ENCODE data around the gene ARL6IP4.

Gene ARL6IP4

DNA sequence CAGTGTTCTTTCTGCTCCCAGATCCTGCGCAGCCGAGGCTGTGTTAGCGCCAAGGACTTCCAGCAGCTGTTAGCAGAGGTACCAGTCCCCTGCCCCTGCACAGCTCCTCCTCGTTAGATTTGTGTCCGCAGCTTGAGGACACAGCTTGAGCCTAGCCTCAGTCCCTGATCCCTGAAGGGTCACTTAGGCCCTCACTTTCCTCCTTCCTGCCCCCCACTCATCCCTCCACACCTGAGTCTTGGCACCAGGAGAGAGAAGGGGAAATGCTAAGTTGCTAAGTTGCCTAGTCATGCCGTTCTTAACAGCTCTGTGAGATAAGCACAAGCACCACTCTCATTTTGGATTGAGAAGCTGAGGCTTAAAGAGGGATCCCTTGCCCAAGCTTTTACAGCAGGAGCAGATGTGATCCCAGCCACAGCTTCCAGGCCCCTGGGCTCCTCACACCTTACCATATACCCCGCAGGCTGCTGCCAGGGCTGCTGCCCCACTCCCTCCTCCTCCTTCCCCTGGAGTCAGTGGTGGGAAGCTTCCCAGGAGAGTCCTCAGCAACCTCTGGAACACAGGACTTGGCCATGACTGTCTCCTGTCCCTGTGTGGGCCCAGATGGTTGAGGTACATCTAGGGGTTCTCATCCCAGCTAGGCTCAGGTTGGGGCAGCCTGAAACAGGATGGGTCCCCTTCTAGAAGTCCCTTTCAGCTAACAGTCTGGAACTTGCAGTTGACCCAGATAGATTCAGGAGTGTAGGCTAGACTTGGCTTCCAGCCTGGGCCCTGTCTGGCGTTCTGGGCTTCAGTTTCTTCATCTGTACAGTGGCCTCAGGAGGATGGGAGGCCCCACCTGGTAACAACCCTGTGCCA is 4.5 kb upstream of the ARL6IP4 start:
- no peak for TF ChIP-seq SPI1 (IDR thresholded peaks at IDR 0.05; ENCODE audit: low read depth, low read length)
- no peak for TF ChIP-seq POLR2AphosphoS5 (IDR thresholded peaks at IDR 0.05; ENCODE audit: low read depth, low read length)
- no peak for TF ChIP-seq POLR2A (IDR thresholded peaks at IDR 0.05; ENCODE audit: low read depth, low read length)
- TF ChIP-seq PAX5 (IDR thresholded peaks at IDR 0.05; ENCODE audit: insufficient read depth, low read length, severe bottlenecking) = no peak
- no peak for TF ChIP-seq POU2F2 (IDR thresholded peaks at IDR 0.05; ENCODE audit: low read depth, low read length)
- no peak for TF ChIP-seq TAF1 (IDR thresholded peaks at IDR 0.05; ENCODE audit: low read depth, low read length)
- DNase-seq (ENCODE audit: insufficient read length, low spot score) (no peak), FAIRE-seq (no peak)

- FAIRE-seq = no peak
- no peak for TF ChIP-seq POLR2AphosphoS5 (IDR thresholded peaks at IDR 0.05; ENCODE audit: low read depth, low read length)
- TF ChIP-seq POLR2A (IDR thresholded peaks at IDR 0.05; ENCODE audit: low read depth, low read length) = no peak
- no peak for TF ChIP-seq TAF1 (IDR thresholded peaks at IDR 0.05; ENCODE audit: low read depth, low read length)
- no peak for TF ChIP-seq POU2F2 (IDR thresholded peaks at IDR 0.05; ENCODE audit: low read depth, low read length)
Observed at GRCh38 chr12:122976648-122976975, 3.9 kb upstream of the ARL6IP4 start.

DNA sequence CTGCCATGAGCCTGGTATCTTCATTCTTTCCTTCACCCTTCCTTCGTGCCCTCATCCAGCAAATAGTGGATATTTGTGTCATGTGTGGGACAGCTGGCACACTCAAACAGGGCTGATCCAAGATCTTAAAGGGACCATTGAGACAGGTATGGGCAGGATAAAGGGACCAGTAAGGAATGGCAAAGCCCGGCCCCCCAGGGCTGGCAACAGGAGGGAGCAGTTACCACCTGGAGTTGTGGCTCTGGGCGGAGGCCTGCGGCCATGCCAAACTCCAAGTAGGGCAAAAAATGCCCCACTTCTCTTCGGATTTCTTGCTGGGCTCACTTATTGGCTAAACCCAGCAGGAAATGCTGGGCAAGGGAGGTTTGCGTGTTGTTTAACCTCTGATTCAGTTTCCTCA is 3.3 kb upstream of the ARL6IP4 start:
- FAIRE-seq (no peak), DNase-seq (ENCODE audit: insufficient read length, low spot score) (no peak)
- TF ChIP-seq POU2F2 (IDR thresholded peaks at IDR 0.05; ENCODE audit: low read depth, low read length) (no peak), POLR2AphosphoS5 (IDR thresholded peaks at IDR 0.05; ENCODE audit: low read depth, low read length) (no peak), PAX5 (IDR thresholded peaks at IDR 0.05; ENCODE audit: insufficient read depth, low read length, severe bottlenecking) (no peak), TAF1 (IDR thresholded peaks at IDR 0.05; ENCODE audit: low read depth, low read length) (no peak), SPI1 (IDR thresholded peaks at IDR 0.05; ENCODE audit: low read depth, low read length) (no peak), POLR2A (IDR thresholded peaks at IDR 0.05; ENCODE audit: low read depth, low read length) (no peak)

More at GRCh38 chr12:122976648-122976975, 3.9 kb upstream of the ARL6IP4 start:
- no peak for DNase-seq (ENCODE audit: insufficient read length, low spot score)

GRCh38 chr12:122977655-122978392 is 2.7 kb upstream of the ARL6IP4 start:
- DNase-seq (ENCODE audit: insufficient read length, low spot score) (no peak), FAIRE-seq (no peak)
- TF ChIP-seq SPI1 (IDR thresholded peaks at IDR 0.05; ENCODE audit: low read depth, low read length) (no peak), POLR2AphosphoS5 (IDR thresholded peaks at IDR 0.05; ENCODE audit: low read depth, low read length) (no peak), POLR2A (IDR thresholded peaks at IDR 0.05; ENCODE audit: low read depth, low read length) (no peak), POU2F2 (IDR thresholded peaks at IDR 0.05; ENCODE audit: low read depth, low read length) (no peak)

- FAIRE-seq (no peak), DNase-seq (ENCODE audit: insufficient read length, low spot score) (no peak)
- TF ChIP-seq SPI1 (IDR thresholded peaks at IDR 0.05; ENCODE audit: low read depth, low read length) (no peak), PAX5 (IDR thresholded peaks at IDR 0.05; ENCODE audit: insufficient read depth, low read length, severe bottlenecking) (no peak), POLR2A (IDR thresholded peaks at IDR 0.05; ENCODE audit: low read depth, low read length) (no peak), TAF1 (IDR thresholded peaks at IDR 0.05; ENCODE audit: low read depth, low read length) (no peak), POLR2AphosphoS5 (IDR thresholded peaks at IDR 0.05; ENCODE audit: low read depth, low read length) (no peak), POU2F2 (IDR thresholded peaks at IDR 0.05; ENCODE audit: low read depth, low read length) (no peak)
Observed at GRCh38 chr12:122978507-122978955, 1.9 kb upstream of the ARL6IP4 start.

DNA sequence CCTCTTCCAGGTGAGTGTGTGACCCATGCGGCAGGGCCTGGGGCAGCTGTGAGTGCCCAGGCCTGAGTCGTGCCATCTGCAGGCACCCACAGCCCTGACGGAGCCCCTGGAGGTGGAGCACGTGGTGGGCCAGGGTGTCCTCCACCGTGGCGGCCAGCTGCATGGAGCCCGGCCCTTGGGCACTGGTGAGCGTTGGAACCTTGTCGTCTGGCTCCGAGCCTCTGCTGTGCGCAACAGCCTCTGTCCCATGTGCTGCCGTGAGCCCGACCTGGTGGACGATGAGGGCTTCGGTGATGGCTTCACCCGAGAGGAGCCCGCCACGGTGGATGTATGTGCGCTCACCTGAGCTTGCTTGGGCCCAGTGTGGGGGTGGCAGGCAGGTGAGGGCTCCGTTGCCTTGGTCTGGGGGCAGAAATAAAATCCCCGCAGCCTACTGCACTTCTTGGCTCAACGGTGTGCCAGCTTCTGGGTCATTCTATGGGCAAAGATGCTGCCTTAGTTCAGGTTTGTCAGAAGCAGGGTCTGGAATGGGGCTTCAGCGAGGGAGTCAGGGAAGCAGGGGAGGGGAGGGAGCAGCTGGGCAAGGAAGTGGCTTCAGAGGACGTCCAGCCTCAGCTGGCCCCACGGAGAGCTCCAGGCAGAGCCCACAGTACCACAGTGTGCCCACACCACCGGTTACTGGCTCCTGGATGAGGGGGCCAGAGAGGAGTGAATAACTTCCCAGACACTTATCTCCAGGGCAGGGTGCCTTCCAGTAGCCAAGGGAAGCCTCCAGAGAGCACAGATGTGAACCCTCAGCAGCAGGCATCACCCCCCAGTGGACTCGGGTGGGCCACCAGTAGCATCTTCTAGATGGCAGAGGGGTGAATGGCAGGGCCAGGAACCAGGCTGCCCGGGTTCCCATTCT is 1.2 kb upstream of the ARL6IP4 start:
- no peak for FAIRE-seq
- no peak for DNase-seq (ENCODE audit: insufficient read length, low spot score)
- TF ChIP-seq POLR2AphosphoS5 (IDR thresholded peaks at IDR 0.05; ENCODE audit: low read depth, low read length) (no peak), SPI1 (IDR thresholded peaks at IDR 0.05; ENCODE audit: low read depth, low read length) (no peak), POU2F2 (IDR thresholded peaks at IDR 0.05; ENCODE audit: low read depth, low read length) (no peak), POLR2A (IDR thresholded peaks at IDR 0.05; ENCODE audit: low read depth, low read length) (no peak), TAF1 (IDR thresholded peaks at IDR 0.05; ENCODE audit: low read depth, low read length) (no peak), PAX5 (IDR thresholded peaks at IDR 0.05; ENCODE audit: insufficient read depth, low read length, severe bottlenecking) (no peak)

- no peak for DNase-seq (ENCODE audit: insufficient read length, low spot score)
- TF ChIP-seq POLR2AphosphoS5 (IDR thresholded peaks at IDR 0.05; ENCODE audit: low read depth, low read length) = no peak
- TF ChIP-seq SPI1 (IDR thresholded peaks at IDR 0.05; ENCODE audit: low read depth, low read length) = no peak
- no peak for TF ChIP-seq TAF1 (IDR thresholded peaks at IDR 0.05; ENCODE audit: low read depth, low read length)
- TF ChIP-seq POU2F2 (IDR thresholded peaks at IDR 0.05; ENCODE audit: low read depth, low read length) = 0 out of 2 replicates have a peak, but pooled peaks have one; percentile 42
- peak; percentile 50 for FAIRE-seq
Observed at GRCh38 chr12:122979908-122980182, 636 bp upstream of the ARL6IP4 start.

GRCh38 chr12:122981036-122981471 is 573 bp downstream of the ARL6IP4 start:
- FAIRE-seq (peak; percentile 35), DNase-seq (ENCODE audit: insufficient read length, low spot score) (no peak)
- TF ChIP-seq SPI1 (IDR thresholded peaks at IDR 0.05; ENCODE audit: low read depth, low read length) = no peak
- no peak for TF ChIP-seq POLR2AphosphoS5 (IDR thresholded peaks at IDR 0.05; ENCODE audit: low read depth, low read length)
- TF ChIP-seq PAX5 (IDR thresholded peaks at IDR 0.05; ENCODE audit: insufficient read depth, low read length, severe bottlenecking) = no peak
- no peak for TF ChIP-seq TAF1 (IDR thresholded peaks at IDR 0.05; ENCODE audit: low read depth, low read length)

Data from GM12891 (cell line).